LNCaP clone FGC (cell line): ENCODE results near the gene GBP3.
A peak's percentile ranks its signal among the peaks of the same experiment; 100 is the strongest.
"Not testable (repeated sequence)": the region's sequence is repeated elsewhere in the genome, so short reads cannot be mapped to it uniquely, and the experiment has no call there.

Experiments used
- DNase-seq: peaks from one replicate; pipeline ENCODE4 v3.0.0-alpha.2; 2011; ENCODE audit warnings: low read depth
- H3K4me3 ChIP-seq: 2 replicates; pipeline ENCODE4 v1.5.1; 2011; ENCODE audit warnings: mild to moderate bottlenecking, low read depth, low read length, control low read depth
- TF ChIP-seq, protein P1 (sequence below): IDR thresholded peaks from 2 replicates; pipeline ENCODE4 v1.5.1; 2012; ENCODE audit warnings: mild to moderate bottlenecking; ENCODE audit not compliant: control insufficient read depth, insufficient read depth; ENCODE audit errors: extremely low read depth

The GBP3 gene

DNA sequence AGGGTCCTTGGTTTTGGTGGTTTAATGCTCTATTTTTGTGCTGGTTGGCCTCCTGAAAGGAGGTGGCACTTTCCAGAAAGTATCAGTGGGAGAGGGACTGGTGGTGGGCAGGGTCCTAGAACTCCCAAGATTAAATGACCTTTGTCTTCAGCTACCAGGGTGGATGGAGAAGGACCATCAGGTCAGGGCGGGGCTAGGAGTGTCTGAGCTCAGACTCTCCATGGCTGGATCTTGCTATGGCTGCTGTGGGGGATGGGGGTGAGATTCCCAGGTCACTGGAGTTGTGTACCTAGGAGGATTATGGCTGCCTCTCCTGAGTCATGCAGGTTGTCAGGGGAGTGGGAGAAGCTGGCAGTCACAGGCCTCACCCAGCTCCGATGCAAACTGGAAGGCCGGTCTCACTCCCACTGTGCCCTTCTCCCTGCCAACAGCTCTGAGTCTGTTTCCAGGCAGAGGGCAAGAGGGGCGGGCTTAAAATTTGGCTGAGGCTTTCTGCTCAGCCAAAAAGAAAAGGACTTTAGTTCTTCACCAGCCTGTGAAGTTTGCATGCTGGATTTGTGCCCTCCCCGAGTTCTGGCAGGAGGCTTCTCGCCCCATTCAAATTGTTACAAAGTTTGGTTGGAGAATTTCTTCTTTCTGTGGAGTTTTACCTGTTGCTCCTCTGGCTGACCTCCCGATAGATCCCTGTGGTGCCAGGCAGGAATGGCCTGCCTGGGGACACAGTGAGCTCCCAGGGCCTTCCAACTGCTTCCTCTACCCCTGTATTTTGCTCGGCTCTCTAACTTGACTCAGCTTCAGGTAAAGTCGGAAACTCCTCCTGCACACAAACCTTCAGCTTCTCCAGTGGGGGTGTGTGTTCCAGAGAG, 17.1 kb downstream of the GBP3 start:
- TF ChIP-seq, protein P1, sequence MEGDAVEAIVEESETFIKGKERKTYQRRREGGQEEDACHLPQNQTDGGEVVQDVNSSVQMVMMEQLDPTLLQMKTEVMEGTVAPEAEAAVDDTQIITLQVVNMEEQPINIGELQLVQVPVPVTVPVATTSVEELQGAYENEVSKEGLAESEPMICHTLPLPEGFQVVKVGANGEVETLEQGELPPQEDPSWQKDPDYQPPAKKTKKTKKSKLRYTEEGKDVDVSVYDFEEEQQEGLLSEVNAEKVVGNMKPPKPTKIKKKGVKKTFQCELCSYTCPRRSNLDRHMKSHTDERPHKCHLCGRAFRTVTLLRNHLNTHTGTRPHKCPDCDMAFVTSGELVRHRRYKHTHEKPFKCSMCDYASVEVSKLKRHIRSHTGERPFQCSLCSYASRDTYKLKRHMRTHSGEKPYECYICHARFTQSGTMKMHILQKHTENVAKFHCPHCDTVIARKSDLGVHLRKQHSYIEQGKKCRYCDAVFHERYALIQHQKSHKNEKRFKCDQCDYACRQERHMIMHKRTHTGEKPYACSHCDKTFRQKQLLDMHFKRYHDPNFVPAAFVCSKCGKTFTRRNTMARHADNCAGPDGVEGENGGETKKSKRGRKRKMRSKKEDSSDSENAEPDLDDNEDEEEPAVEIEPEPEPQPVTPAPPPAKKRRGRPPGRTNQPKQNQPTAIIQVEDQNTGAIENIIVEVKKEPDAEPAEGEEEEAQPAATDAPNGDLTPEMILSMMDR = no peak
- no peak for DNase-seq
- no peak overlapping the region for H3K4me3 ChIP-seq

DNA sequence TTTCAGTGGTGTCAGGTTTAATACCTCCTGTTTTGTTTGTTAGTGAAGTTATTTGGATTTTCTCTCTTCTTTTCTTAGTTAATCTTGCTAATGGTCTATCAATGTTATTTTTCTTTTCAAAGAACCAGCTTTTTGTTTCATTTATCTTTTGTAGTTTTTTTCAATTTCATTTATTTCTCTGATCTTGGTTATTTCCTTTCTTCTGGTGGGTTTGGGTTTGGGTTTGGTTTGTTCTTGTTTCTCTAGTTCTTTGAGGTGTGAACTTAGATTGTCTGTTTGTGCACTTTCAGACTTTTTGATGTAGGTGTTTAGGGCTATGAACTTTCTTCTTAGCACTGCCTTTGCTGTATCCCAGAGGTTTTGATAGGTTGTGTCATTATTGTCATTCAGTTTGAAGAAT, 20.5 kb downstream of the GBP3 start:
- H3K4me3 ChIP-seq, DNase-seq: not testable (repeated sequence)

DNA sequence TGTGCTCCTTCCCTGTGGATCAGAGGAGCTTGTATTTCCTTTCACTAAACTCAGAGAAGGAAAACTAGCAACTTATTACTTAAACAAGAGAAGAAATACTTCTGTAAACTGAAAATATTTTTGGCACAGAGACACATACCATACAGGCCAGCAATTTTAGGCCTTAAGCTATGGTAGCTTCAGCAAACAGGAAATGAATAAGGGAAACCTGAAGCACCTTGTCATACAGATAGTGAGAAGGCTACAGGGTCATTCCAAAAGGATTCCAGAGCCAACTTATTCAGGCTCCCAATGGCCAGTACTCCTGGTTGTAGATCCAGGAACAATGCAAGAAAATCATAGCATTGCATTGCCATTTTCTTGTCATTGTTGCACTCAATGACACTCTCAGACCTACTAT, 21.2 kb downstream of the GBP3 start:
- TF ChIP-seq, protein P1 = no peak
- no peak overlapping the region for H3K4me3 ChIP-seq
- DNase-seq = no peak

DNA sequence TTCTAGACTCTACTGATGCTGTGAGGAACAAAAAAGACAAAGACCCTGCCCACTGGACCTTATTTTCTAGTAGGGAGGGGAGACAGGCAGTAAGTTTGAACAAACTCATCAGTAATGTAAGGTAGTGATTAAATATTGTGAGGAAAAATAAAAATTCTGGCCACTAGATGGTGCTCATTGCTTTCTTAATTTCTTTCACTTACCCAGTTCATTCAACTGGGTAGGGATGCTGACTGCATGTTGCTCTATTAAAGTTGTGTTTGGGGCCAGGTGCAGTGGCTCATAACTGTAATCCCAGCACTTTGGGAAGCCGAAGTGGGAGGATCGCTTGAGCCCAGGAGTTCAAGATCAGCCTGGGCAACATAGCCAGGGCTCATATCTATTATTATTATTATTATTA, 23.9 kb downstream of the GBP3 start:
- DNase-seq = peak; percentile 58
- TF ChIP-seq, protein P1 = peak; percentile 51
- no peak overlapping the region for H3K4me3 ChIP-seq

DNA sequence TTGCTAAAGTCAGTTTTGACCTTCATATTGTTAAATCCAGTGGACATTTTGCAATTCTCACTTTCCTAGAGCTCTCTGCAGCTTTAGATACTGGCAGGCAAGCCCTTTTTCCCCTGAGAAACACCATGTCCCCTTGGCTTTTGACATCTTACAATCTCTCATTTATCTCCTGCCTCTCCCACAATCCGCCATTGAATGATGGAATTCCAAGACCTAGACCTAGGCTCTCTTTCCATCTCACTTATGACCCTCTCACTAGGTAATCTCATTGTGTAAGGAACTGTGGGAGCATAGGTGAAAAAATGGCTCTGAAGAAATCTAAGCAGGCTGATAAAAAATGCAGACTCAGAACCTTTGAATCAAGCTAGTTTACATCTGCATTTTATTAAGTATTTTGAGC, 32.2 kb downstream of the GBP3 start:
- DNase-seq = no peak
- no peak overlapping the region for H3K4me3 ChIP-seq
- TF ChIP-seq, protein P1 = no peak

DNA sequence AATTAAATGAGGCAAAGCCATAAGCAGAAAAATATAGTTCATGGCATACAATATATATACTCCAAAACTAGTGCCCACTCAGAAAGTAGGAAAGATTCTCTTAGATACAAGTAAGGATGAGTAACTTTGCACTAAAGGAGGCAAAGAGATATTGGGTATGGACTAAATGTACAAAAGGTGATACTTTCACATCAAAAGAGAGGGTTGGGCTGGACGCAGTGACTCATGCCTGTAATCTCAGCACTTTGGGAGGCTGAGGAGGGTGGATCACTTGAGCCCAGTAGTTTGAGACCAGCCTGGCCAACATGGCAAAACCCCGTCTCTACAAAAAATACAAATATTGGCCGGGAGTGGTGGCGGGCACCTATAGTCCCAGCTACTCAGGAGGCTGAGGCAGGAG, 37.0 kb downstream of the GBP3 start:
- TF ChIP-seq, protein P1 = no peak
- DNase-seq = no peak
- no peak overlapping the region for H3K4me3 ChIP-seq

DNA sequence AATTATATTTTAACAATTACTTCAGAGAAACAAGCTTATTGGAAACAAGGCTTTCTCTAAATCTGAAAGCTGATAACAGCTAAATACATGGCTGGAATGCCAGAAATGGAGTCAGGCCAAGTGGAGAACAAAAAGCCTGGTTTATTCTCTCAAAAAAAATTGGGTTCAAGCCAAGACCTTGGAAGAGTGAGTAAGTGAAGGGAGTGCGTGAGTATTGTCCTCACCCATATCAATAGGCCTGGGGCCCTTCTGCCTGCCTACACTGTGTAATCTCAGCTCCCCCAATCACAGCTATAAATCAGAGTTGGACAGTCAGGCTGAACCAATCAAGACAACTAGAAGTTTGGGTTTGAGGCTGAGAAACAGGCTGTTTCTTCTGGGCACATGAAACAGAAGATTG, 37.6 kb downstream of the GBP3 start:
- H3K4me3 ChIP-seq = no peak overlapping the region
- TF ChIP-seq, protein P1 = no peak
- no peak for DNase-seq
